ENCODE measurements around the gene HES7.
A peak's percentile ranks its signal among the peaks of the same experiment; 100 is the strongest.
"Not testable (repeated sequence)": the region's sequence is repeated elsewhere in the genome, so short reads cannot be mapped to it uniquely, and the experiment has no call there.

HES7 gene

DNA sequence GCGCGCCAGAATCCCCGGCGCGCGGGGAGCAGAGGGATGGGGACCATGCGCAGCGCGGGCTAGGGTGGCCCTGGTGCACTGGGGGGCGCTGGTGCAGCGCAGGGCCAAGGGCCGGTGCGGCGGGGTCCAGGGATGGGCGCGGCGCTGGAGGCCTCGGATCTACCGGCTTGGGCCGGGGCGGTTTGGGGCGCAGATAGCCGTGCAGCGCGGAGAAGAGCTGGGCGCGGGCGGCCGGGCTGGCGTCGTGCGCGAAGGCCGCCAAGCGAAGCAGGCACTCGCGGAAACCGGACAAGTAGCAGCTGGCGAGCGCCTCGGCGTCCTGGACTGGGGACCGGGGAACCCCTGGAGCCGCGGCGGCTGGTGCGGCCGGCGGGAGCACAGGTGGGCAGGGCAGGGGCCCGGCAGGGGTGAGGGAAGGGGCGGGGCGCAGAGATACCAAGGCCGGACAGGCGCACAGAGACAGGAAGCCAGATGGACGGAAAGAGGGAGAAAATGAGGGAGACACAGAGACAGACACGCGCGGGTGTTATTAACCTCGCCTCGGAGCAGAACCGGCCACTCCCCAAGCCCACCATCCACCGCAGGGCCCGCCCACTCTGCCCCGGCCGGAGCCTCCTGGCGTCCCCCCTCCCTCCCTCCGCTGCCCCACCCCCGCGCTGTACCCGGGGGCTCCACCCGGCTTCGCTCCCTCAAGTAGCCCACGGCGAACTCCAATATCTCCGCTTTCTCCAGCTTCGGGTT is 2.1 kb downstream of the HES7 start:
- DNase-seq, result peak in 1 of 2 donors; percentile 49

DNA sequence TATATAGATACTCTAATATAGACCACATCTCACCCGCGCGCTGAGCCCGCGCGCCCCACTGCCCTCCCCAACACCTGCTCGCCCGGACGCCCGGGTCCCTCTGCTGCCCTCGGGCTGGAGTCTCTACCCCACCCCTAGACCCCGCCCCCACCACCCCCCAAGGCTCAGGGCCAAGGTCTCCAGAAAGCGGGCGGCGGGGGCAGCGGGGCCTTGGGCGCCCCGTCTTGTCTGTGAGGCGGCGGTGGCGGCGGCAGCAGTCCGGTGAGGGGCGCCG is 2.6 kb downstream of the HES7 start:
- DNase-seq, result no peak

DNA sequence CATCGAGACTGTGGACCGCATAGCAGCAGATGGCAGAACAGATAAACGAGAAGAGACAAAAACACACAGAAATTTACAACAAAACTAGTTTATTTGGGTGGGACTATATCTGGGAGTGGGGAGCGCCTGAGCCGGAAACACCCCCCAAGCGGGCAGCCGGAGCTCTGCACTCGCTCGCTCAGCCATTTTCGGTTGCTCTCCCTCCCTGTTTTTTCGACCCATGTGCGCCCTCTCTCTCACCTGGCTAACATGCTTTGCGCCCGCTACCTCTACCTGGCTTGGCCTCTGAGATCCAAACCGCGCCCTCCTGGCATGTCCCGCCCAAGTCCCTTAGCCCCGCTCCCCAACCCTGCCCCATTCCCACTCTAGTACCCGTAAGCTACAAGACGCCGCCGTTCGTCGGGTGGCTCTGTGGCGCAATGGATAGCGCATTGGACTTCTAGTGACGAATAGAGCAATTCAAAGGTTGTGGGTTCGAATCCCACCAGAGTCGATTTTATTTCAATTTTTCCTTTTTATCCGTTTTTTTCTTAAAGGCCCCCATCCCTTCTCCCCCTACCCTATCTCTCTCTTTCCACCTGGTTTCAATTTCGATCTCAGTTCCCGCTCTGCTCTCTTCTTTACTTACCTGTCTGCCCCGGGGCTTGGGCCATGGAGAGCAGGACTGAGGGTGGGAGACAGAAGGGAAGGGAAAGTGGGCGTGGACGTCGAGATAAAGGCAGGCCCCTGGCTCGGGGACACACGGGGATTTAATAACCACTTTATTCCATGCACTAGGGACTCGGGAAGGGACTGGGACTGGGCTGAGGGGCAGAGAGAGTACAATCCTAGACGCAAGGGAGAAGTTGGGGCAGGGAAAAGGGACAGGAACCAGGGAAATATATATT is 3.1 kb downstream of the HES7 start:
- peak; percentile 86 to 90 for DNase-seq

DNA sequence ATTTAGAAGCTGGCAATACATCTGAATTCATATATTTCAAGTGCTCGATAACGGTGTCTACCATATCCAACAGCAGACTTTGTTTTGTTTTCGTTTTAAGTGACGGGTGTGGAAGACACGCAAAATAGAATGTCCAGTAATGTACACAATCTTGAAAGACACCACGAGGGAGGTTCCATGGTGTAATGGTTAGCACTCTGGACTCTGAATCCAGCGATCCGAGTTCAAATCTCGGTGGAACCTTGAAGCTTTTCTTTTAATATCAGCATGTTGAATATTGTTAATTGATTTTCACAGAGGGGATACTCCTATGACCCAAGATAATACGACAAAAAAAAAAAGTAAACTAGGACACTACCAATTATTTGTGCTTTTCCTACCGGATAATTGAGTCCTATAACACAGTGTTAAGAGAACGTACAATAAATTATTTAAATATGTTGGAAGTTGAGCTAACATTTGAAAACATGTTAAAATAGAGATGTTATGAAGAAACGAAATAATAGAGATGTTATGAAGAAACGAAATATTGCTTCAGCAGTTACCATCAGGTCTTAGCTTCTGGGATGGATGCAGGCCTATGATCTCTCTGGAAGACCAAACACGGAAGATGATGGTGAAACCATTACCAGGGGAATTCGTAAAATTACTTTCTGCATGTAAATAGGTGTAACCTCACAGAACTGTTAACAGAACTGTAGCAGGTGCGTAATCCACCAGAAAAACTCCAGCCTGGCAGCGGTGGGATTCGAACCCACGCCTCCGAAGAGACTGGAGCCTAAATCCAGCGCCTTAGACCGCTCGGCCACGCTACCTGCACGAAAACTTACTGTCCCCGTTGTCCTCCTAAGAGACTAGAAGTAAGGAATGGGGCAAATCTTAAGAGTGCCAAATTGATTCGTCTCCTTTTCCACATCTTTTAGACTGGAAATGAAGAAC is 4.1 kb downstream of the HES7 start:
- DNase-seq, result peak; percentile 97 to 98

DNA sequence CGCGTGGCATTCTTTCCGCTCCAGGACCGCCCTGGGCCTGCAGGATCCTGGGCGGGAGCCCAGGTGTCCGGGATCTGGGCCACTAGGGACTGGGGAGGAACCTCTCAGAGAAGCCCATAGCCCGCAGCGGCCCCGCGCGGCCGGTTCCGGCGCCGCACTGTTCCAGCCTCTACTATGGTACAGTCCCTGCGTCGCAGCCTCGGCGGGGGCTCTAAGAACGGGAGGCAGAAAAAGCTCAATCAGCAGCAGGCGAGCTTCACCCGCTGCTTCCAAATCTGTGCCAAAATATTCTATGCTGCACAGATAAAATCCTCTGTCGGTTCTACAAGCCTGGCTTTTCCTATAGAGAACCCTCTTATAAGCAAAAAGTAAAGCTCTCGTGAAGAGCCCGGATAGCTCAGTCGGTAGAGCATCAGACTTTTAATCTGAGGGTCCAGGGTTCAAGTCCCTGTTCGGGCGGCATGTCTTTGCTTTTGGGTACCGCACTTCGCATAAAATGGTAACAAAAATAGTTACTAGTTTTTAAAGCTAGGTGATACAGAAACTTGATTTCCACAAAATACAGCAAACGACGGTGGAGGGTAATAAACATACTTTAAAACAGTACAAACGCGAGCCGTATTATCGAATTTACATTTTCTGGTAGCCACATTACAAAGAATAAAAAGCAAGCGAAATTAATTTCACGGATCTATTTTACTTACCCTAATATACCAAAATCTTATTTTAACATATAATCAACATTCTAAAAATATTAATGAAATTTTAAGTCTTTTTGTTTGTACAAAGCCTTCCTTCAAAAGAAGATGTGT is 4.9 kb downstream of the HES7 start:
- peak; percentile 80 to 85 for DNase-seq

DNA sequence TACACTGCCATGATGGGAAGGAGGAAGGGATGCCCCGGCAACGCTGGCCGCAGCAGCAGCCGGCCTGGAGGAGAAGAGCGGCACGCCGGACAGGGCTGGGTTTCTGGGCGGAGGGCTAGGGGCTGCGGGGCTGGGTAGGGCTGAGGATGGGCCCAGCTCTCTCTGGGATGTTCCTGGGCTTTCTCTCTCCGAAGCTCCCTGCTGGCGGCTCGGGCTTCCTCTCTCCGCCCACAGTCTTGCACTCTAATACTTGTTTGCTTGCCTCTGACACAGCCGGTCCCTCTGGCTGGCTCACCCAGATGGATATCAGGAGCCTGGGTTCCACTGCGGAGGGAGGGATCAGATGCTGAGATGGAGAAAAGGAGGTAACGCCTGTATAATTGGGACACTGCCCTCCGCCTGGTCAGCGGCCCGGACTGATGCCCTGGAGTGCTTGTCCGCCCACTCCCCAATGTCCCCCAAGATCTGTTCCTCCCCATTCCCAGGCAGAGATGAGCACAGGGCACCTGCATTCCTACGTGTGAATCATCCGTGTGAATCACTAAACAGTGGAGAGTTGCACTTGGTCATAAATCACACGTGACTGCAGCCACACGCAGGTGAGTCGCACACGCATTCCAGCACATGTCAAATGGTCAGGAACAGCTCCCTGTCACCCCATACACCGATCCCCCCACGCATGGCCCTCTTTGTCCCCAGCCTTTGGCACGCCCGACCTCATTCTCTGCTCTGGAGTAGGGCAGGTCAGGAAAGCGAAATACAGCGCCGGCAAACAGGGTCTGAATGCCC is 5.7 kb downstream of the HES7 start, which contains the start of gene ALOXE3:
Gene ALOXE3, minus strand, starts transcription at position 535 of the 789 bp plus-strand sequence. Its CDS starts 524 bp downstream, at position 11.
- no peak for DNase-seq

DNA sequence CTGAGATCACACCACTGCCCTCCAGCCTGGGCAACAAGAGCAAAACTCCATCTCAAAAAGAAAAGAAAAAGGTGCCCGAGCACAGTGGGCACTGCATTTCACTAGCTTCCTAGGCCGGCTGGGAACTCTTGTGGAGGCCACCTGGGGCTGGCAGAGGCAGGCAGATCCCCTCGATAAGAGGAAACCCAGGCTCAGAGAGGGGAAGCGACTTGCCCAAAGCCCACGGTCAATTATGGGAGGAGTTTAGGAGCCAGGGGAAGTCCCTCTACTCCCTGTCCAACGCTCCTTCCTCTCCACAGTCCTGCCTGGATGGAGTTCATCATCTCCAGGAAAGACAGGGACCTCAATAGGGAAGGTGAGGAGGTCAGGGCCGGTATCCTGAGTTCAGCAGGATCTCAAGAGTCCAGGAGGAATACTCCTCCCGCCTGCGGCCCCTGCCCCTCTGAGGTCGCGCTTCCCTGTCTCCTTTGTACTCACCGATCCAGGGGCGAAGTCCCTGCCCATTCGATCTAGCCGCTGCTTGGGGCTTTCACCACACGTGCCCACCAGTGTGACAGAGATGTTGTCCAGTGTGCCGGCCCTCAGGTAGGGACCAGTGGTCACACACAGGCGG is 6.4 kb downstream of the HES7 start:
- no peak for DNase-seq

DNA sequence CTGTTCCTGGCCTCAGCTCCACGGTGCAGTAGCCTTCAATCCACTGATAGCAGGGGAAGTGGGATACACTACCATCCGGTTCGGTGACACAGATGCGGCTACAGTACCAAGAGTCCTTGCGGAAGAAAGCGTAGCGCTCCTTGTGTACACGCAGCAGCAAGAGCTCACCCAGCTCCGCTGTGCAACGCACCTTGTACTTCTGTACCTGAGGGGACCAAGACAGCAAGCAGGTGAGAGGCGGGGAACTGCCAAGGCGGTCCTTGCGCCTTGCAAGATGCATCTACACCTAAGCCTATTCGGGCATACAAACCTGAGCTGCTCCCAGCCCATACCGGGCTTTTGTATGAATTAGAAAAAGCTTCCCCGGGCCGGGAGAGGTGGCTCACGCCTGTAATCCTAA is 7.1 kb downstream of the HES7 start:
- DNase-seq, result no peak

DNA sequence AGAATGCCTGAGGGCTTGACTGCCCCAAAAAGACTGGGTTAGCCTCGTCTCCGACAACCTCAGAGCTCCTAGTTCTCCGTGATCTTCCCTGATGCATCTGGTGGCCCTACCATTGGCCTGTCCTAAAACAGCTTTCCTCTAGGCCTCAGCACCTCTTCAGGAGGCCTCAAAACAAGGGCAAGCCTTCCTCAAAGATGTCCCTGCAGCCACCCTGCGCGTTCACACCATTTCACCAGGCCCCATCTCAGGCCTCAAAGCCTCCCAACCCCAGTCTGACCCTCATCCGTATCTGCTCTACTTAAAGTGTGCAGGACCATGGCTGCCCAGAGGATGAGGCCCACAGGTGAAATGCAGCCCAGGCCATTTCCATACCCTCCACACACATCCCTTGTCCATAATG is 13.0 kb downstream of the HES7 start:
- DNase-seq, result no peak

DNA sequence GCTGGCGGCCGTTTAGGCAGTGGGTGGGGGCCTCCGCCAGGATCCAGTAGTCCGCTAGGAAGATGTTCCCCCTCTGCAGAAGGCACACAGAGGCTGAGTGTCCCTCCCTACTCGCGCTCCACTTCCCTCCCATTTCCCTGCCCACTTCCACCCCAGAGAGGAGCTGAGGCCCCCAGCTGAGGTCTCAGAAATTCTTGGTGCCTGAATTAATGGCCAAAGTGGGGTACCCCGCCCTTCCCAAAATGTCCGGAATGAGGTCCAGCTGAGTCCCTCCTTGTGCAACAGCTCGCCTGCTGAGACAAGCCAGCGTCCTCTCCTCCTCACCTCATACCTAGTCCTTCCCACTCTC is 13.5 kb downstream of the HES7 start:
- DNase-seq, result no peak

DNA sequence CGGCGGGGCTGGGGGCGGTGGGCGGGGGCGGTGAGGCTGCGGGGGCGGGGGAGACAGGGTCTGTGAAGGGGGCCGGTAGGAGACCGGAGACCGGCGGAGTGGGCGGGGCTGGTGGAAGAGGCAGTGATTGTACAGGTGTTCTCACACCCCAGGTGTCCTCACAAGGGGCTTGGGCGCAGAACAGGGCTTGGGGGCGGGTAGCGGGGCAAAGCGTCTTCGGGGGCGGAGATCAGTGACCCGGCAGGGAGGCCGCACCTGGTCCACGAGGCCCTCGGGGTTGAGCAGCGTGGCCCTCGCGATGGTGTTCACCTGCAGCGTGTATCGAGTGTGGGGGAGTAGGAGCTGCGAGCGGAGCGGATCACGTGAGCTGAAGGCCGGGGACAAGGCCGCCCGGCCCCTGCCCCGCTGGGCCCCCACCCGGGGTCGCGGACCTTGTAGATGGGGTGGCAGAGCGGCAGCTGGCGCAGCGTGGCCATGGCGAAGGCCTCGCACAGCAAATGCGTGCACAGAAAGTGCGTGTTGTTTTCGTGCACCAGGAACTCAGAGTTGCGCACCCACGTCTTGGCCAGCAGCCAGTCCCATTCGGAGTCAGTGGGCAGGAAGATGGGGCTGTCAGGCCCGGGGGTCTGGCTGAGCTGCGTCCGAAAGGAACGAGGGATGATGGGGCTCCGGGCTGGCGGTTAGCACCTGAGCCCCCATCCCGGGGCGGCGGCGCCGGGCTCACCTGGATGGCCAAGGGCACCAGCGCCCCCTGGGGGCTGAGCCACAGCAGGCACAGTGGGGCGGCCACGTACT is 14.0 kb downstream of the HES7 start:
- DNase-seq, result peak; percentile 75 to 83

DNA sequence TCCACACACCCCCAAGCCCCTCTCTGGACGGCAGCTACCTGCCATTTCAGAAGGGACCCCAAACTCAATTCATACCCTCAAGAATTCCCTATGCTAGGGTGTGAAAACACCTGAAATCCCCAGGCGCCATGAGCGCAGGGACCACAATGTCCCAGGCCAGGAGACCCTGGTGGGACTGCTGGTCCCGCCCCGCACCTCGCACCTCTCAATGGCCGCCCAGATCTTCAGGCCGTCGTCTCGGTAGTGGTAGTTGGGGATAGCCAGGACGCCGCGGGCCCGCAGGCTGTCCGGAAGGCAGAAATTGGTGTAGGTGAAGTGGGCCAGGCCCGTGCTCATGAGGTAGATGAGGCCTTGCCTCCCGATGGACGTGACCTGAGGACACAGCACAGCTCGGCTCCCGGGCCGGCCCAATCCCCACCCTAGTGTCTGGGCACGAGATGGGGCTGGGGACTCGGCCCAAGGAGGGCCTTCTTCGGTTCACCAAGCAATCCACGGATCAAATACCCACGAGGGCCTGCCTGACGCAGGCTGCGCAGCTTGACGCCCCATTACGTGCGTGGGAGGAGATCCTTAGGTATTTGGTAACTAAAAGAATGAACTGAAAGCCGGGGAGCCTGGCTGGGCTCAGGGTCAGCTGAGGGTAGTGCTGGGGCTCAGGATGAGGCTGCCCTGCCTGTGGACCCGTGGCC is 14.8 kb downstream of the HES7 start:
- no peak for DNase-seq

DNA sequence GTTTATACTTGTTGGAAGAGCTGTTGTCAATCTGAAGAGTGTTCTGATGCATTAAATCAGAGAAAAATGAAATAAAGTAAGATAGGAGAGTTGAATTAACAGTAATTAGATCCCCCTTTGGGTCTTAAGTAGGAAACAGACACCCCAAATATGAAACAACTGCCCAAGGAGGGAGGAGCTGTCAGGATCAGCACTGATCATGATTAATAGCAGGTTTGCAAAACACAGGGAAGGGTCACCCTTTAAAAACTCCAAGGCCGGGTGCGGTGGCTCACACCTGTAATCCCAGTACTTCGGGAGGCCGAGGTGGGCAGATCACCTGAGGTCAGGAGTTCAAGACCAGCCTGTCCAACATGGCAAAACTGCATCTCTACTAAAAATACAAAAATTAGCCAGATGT is 16.9 kb downstream of the HES7 start:
- not testable (repeated sequence) for DNase-seq

DNA sequence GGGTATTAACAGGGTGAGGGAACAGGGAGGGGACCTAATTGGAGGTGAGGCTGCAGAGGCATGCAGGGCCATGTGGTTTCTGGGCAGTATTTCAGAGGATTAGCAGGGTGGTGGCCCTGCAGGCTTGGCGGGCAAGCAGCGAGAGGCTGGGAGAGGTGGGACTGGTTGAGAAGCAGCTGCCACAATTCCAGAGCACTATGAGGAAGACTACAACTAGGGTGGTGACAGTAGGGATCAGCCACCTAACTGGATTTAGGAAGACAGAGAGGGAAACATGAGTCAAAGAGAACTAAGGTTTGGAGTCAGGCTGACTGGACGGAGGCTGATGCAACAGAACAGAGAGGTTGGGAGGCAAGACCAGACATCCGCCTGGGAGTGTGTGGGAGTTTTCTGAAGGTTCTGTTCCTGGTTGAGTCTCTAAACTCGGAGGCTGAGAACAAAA is 17.9 kb downstream of the HES7 start:
- DNase-seq, result no peak

DNA sequence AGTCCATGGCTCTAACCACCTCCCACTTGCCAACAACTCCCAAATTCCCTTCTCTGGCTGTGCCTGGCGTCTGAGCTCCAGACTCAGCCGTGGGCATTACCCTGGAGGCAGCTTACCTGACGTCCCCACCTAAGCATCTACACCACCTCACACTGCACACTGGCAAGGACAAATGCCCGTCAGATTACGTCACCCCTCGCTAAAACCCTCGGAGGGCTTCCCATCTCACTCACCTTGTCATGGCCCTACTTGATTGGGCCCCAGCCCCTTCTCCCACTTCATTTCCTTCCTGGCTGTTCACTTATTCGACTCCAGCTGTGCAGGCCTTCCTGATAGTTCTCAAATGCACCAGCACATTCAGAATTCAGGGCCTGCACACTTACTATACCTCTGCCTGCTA is 19.0 kb downstream of the HES7 start:
- no peak for DNase-seq

DNA sequence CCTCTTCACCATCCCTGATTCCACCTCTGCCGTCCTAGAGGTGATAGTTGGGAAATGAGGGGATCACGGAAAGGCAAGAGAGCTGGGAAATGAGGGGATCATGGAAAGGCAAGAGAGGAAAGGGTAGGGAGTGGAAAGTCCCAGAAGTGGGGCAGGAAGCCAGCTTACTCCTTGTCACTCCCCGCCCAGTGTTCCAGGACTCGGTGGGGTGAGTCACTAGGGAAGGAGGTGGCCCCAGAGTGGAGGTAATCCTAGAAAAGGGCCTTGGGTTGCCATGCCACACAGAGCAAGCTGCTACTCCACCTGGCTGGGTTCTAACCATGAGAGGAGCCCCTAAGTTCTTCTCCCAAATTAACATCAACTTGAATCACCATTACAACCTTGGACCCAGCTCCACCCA is 20.4 kb downstream of the HES7 start:
- no peak for DNase-seq

DNA sequence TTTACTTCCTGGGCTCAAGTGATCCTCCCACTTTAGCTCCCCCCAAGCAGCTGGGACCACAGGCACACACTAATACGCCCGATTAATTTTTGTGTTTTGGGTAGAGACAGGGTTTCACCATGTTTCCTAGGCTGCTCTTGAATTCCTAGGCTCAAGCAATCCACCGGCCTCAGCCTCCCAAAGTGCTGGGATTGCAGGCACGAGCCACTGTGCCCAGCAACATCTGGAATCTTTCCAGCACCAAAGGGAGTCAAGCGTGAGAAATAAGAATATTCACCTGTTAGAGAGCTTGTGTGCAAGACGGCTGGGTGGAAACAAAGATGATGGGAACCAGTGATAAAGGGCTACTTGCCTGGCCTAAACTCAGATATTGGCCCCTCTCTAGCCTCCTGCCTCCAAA is 22.2 kb downstream of the HES7 start:
- no peak for DNase-seq

DNA sequence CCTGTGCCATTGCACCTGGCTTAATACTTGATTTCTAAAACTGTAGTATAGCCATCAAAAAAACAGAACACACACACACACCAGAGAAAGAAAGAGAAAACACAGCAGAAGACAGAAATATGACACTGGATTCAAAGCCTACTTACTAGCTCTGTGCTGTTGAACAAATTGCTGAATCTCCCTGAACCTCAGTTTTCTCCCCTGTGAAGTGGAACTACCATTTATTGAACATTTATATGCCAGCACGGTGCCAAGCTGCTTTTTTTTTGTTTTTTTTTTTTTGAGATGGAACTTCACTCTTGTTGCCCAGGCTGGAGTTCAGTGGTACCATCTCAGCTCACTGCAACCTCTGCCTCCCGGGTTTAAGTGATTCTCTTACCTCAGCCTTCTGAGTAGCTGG is 23.1 kb downstream of the HES7 start:
- no peak for DNase-seq

DNA sequence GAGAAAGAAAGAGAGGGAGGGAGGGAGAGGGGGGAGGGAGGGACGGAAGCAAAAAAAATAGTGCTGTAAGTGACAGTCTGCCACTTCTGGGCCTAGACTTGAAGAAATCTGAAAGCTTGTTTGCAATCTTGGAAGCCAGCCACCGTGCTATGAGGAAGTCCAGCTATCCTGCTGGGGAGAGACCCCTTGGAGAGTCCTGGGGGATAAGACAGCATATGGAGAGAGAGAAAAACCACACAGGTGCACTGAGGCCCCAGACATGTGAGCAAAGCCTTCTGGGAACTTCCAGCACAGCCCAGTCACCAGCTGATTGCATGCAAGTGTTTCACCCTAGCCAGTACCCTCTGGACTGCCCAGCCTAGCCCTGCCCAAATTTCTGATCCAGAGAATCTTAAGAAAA is 23.8 kb downstream of the HES7 start:
- DNase-seq, result no peak

DNA sequence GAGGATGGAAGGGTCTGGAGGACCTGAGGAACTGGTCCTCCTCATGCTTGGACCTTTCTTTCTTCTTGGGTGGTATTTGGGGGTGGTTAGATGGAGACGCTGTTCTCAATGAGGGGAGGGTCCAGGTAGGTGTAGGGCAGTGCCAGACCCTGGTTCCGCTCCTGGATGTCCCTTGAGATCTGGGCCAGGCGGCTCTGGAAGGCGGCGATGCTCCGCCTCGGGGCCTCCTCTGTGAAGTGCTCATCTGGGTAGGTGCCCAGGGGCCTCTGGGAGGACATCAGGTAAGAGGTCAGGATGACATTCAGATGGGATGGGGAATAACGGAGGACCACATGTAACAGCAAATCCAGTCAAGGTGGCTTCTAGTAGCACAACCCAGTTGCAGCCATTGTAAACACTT is 27.4 kb downstream of the HES7 start:
- no peak for DNase-seq

All from stimulated activated CD4-positive, alpha-beta T cell treated with anti-CD3 and anti-CD28 coated beads, Interleukin-2, amount 100 ng/mL, for 48 hours (primary cell).